ENCODE measurements around the gene SEMA6B. TPM values are rescaled to one million over a fixed set of nuclear protein-coding genes. Genes with fewer than 3 reads are reported as not detected.

SEMA6B gene
- total and polyA plus RNA-seq, 2 of the 8 experiments (the other 6 are each of a cell fraction or from before 2014, with no cell fraction given) = 31.3 to 54.4 TPM

DNA sequence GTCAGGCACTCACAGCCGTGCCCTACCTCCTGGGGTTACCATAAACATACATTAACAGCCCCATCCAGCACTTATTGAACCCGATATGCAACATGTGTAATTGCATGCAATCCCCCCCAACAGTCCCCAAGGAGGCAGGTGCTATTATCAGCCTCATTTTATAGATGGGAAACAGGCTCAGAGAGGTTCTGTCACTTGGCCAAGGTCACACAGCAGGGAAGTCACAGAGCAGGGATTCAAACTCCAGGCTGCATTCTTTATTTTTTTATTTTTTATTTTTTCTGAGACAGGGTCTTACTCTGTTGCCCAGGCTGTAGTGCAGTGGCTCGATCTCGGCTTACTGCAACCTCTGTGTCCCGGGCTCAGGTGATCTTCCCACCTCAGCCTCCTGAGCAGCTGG lies 41.4 kb upstream of the SEMA6B start:
- H2AK5ac ChIP-seq (ENCODE audit: low read depth, low read length) = no peak overlapping the region
- H3K79me1 ChIP-seq (ENCODE audit: low read depth, low read length) = no peaks in the 10 kb centered on the region
- peaks cover 0 to 9% (median 4%) of the 10 kb centered on the region in 4 experiments; a peak in 5 of 7 replicates for H3K4me1 ChIP-seq (replicated peaks in 1 of 4; ENCODE audit: control insufficient read depth in 3 of 4, insufficient read depth in 4 of 4, low read length in 3 of 4)
- H4K20me1 ChIP-seq (replicated peaks in 1 of 2; ENCODE audit: control insufficient read depth in 1 of 2, insufficient read depth in 2 of 2, low read length in 2 of 2) = peaks cover 0 to 7% of the 10 kb centered on the region in 2 experiments
- 76% methylated on average over 5 of the region's 5 CpGs; no CpG with 5 or more reads in 1 of the 2 experiments for WGBS, 2 experiments (ENCODE audit: extremely low coverage in 1 of 2, insufficient coverage in 1 of 2, insufficient read length in 1 of 2, insufficient replicate concordance in 2 of 2, low coverage in 1 of 2, low lambda C conversion rate in 2 of 2, missing lambda C conversion rate in 1 of 2)
- POLR2A ChIA-PET (ENCODE audit: partially characterized antibody) = no interaction called here
- H2BK12ac ChIP-seq (ENCODE audit: low read depth, low read length) = no peak overlapping the region
- H2BK15ac ChIP-seq (ENCODE audit: low read length) = no peak overlapping the region
- H3K9ac ChIP-seq (replicated peaks in 1 of 4; ENCODE audit: extremely low read depth in 1 of 4, low read depth in 3 of 4, low read length in 3 of 4) = no peak overlapping the region
- H2BK120ac ChIP-seq (replicated peaks; ENCODE audit: low read depth, low read length) = no peak overlapping the region
- H3K4me2 ChIP-seq (ENCODE audit: insufficient read depth in 1 of 2, low read depth in 2 of 2, low read length in 2 of 2) = no peak overlapping the region
- no peaks in the 10 kb centered on the region for H3K9me3 ChIP-seq (ENCODE audit: insufficient read depth in 2 of 2, low read depth in 1 of 2, low read length in 1 of 2)
- H2BK5ac ChIP-seq (ENCODE audit: low read depth, low read length) = no peak overlapping the region
- H2BK20ac ChIP-seq (ENCODE audit: low read length) = no peak overlapping the region
- FAIRE-seq (no peak), DNase-seq (ENCODE audit: low read depth in 1 of 2, low spot score in 2 of 2) (no peak)
- H3K36me3 ChIP-seq (ENCODE audit: control insufficient read depth in 2 of 4, insufficient read depth in 4 of 4, low read length in 3 of 4) = no peaks in the 10 kb centered on the region
- no peak overlapping the region for H3K14ac ChIP-seq (ENCODE audit: insufficient read length)
- no peak overlapping the region for H4K8ac ChIP-seq (ENCODE audit: extremely low read depth, insufficient read depth, low read length)
- no peak overlapping the region for H3K27ac ChIP-seq (ENCODE audit: low read depth, low read length)
- H3K18ac ChIP-seq (ENCODE audit: extremely low read depth, low read length) = no peak overlapping the region
- CTCF ChIA-PET (ENCODE audit: partially characterized antibody) = interaction anchor here (1.0 to 2.7 kb wide), 2 partner anchors 25 to 32 kb away, joined by 4 to 7 read pairs; no protein-coding TSS in a partner anchor
- no peaks in the 10 kb centered on the region for H3K79me2 ChIP-seq (ENCODE audit: control insufficient read depth in 1 of 2, insufficient read depth in 2 of 2, low read length in 2 of 2)
- H3K4me3 ChIP-seq (ENCODE audit: extremely low read depth in 1 of 4, insufficient read depth in 2 of 4, low read depth in 3 of 4, low read length in 4 of 4) = no peak overlapping the region
- no peak overlapping the region for H3K56ac ChIP-seq (replicated peaks; ENCODE audit: insufficient read length, low read depth, low read length)
- no peak overlapping the region for H4K91ac ChIP-seq (replicated peaks; ENCODE audit: insufficient read length, low read length)
- no peak overlapping the region for H2AFZ ChIP-seq (ENCODE audit: low read length)
- H4K5ac ChIP-seq (ENCODE audit: insufficient read length, low read depth, low read length) = no peak overlapping the region
- no peak overlapping the region for H3K23ac ChIP-seq (ENCODE audit: insufficient read length)
- peaks cover 3 to 9% (median 8%) of the 10 kb centered on the region in 4 experiments; a peak in 6 of 7 replicates for H3K27me3 ChIP-seq (replicated peaks in 1 of 4; ENCODE audit: control insufficient read depth in 3 of 4, extremely low read depth in 1 of 4, insufficient read depth in 3 of 4, low read length in 3 of 4)
- H3K4ac ChIP-seq (replicated peaks; ENCODE audit: insufficient read length, low read depth, low read length) = no peak overlapping the region
- peaks cover 26% of the 10 kb centered on the region; the same call in 1 of the 2 replicates for H3K23me2 ChIP-seq (ENCODE audit: low read depth, low read length)
- TF ChIP-seq, protein P1, sequence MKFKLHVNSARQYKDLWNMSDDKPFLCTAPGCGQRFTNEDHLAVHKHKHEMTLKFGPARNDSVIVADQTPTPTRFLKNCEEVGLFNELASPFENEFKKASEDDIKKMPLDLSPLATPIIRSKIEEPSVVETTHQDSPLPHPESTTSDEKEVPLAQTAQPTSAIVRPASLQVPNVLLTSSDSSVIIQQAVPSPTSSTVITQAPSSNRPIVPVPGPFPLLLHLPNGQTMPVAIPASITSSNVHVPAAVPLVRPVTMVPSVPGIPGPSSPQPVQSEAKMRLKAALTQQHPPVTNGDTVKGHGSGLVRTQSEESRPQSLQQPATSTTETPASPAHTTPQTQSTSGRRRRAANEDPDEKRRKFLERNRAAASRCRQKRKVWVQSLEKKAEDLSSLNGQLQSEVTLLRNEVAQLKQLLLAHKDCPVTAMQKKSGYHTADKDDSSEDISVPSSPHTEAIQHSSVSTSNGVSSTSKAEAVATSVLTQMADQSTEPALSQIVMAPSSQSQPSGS (IDR thresholded peaks at IDR 0.05; ENCODE audit: low read length) = no peak
- TF ChIP-seq KDM1A (IDR thresholded peaks at IDR 0.05; ENCODE audit: borderline replicate concordance, low read length) (no peak), CHD2 (IDR thresholded peaks at IDR 0.05; ENCODE audit: low read length) (no peak), CTBP2 (IDR thresholded peaks at IDR 0.05; ENCODE audit: borderline replicate concordance, insufficient read depth, insufficient read length, low read length) (no peak), TAF1 (IDR thresholded peaks at IDR 0.05; ENCODE audit: low read depth, low read length) (no peak), TBP (IDR thresholded peaks at IDR 0.05; ENCODE audit: low read depth, low read length) (no peak), RNF2 (IDR thresholded peaks at IDR 0.05; ENCODE audit: borderline replicate concordance, low read depth, low read length, missing control alignments, poor library complexity, severe bottlenecking) (no peak), POLR2A (IDR thresholded peaks at IDR 0.05; ENCODE audit: control extremely low read depth in 1 of 2, low read depth in 2 of 2, low read length in 2 of 2) (no peak), ZNF274 (IDR thresholded peaks at IDR 0.05; ENCODE audit: borderline replicate concordance, extremely low read depth, low read length) (no peak)
- TF ChIP-seq, protein P2, sequence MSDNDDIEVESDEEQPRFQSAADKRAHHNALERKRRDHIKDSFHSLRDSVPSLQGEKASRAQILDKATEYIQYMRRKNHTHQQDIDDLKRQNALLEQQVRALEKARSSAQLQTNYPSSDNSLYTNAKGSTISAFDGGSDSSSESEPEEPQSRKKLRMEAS (IDR thresholded peaks at IDR 0.05) = no peak
- TF ChIP-seq, protein P3, sequence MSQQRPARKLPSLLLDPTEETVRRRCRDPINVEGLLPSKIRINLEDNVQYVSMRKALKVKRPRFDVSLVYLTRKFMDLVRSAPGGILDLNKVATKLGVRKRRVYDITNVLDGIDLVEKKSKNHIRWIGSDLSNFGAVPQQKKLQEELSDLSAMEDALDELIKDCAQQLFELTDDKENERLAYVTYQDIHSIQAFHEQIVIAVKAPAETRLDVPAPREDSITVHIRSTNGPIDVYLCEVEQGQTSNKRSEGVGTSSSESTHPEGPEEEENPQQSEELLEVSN (IDR thresholded peaks at IDR 0.05) = no peak

Measured in H1 (cell line).